Psoas muscle (tissue), 8 donors: ENCODE data around the gene CHKA. TPM values are rescaled to one million over a fixed set of nuclear protein-coding genes. Genes with fewer than 3 reads are reported as not detected.
A peak's percentile ranks its signal among the peaks of the same experiment; 100 is the strongest.

Experiments used
- ATAC-seq, 4 donors: fragments of 200-7000 bp; cut with Tn5 transposase; one replicate each; pipeline ENCODE4 v1.9.1; 2020; ENCODE audit warnings: moderate library complexity in 3 of 4, mild to moderate bottlenecking in 2 of 4
- DNase-seq, 2 donors: peaks; one replicate each; pipeline ENCODE4 v3.0.0-alpha.2; 2020
- H3K27ac ChIP-seq: fragments of 200-600 bp; one replicate; pipeline ENCODE4 v1.8.0; 2022
- H3K27me3 ChIP-seq, 3 donors: fragments of 200-600 bp in 1 of 3; one replicate each; pipeline versions ENCODE4 v1.6.1 to v1.8.0; 2013 to 2022; ENCODE audit warnings: low read length in 2 of 3, mild to moderate bottlenecking in 2 of 3, moderate library complexity in 1 of 3; ENCODE audit not compliant: insufficient read depth in 3 of 3
- H3K36me3 ChIP-seq, 2 donors: fragments of 200-600 bp in 1 of 2; one replicate each; pipeline versions ENCODE4 v1.6.1 to v1.8.0; 2013 to 2022; ENCODE audit warnings: low read depth in 1 of 2, mild to moderate bottlenecking in 1 of 2, moderate library complexity in 1 of 2; ENCODE audit not compliant: insufficient read depth in 1 of 2
- H3K4me1 ChIP-seq: fragments of 200-600 bp; one replicate; pipeline ENCODE4 v1.8.0; 2022
- H3K4me3 ChIP-seq: fragments of 200-600 bp; one replicate; pipeline ENCODE4 v1.8.0; 2022; ENCODE audit warnings: mild to moderate bottlenecking
- H3K9me3 ChIP-seq: fragments of 200-600 bp; one replicate; pipeline ENCODE4 v1.8.0; 2022
- CTCF ChIP-seq: fragments of 200-600 bp; IDR thresholded peaks from one replicate; pipeline ENCODE4 v1.8.0; 2022; ENCODE audit warnings: antibody characterized with exemption
- WGBS, 3 donors: extraction: QIAGEN DNeasy Blood & Tissue Kit; methylation state at CpG; one replicate each; pipeline versions ENCODE4 v1.1.6 to v1.1.7; 2013; 5-methylcytosine and 5-hydroxymethylcytosine counted together
- intact Hi-C, 2 donors: fragments of 100-400 bp; cut with DNase I; formaldehyde crosslinking; loops; one replicate each; pipeline versions ENCODE4 v1.11.0 to v1.14.2; 2022
- polyA plus RNA-seq, 3 donors: library from polyadenylated mRNA; stranded (reverse); fragments of 200-250 nt; gene quantifications; one replicate each; pipeline ENCODE4 v1.2.3, GENCODE V29; 2013
- total RNA-seq, 4 donors: library from RNA; stranded (reverse); fragmentation: NEBNext Ultra II Directional in 2 of 4; extraction: Animal tissue kit (Norgen Biotek cat#: 25700) in 2 of 4; gene quantifications; one replicate each; pipeline versions ENCODE4 v1.2.1 to v1.2.4, GENCODE V29; 2021 to 2023
- donor health status: healthy with polysubstance abuse.
- donor health status: DM: no; HTN: no; CAD: no; lungs with moderate emphysema.
- donor health status: Bipolar disorder and iron deficiency.
- donor health status: healthy.
- donor health status: DM: yes; HTN: yes; CAD: no.
- donor health status: DM: no; HTN: no; CAD: no.
- donor health status: DM: no; HTN: no; CAD: no.
- donor health status: DM: yes; HTN: yes; CAD: no.

Gene CHKA
- total and polyA plus RNA-seq, 7 donors, result 3.6 to 11.2 (median 6.2) TPM

GRCh38 chr11:68025047-68025446, 96.1 kb downstream of the CHKA start:
- 79 to 82% (median 79%) methylated on average over 5 of the region's 5 CpGs for WGBS, 3 donors
- Histone ChIP-seq H3K4me3 (no peak overlapping the region), H3K27ac (no peak overlapping the region), H3K36me3 (peaks cover 0 to 9% of the 10 kb centered on the region in 2 donors), H3K27me3 (no peaks in the 10 kb centered on the region), H3K4me1 (peaks cover 10% of the 10 kb centered on the region), H3K9me3 (no peaks in the 10 kb centered on the region)
- TF ChIP-seq CTCF, result no peak
- DNase-seq (no peak), ATAC-seq (no peak)
- intact Hi-C loops, result no loop called here

- Histone ChIP-seq H3K36me3 (peaks cover 0 to 9% of the 10 kb centered on the region in 2 donors), H3K27ac (no peak overlapping the region), H3K27me3 (no peaks in the 10 kb centered on the region), H3K9me3 (no peaks in the 10 kb centered on the region), H3K4me1 (peaks cover 7% of the 10 kb centered on the region), H3K4me3 (no peak overlapping the region)
- 84 to 90% (median 84%) methylated on average over 5 of the region's 5 CpGs for WGBS, 3 donors
- no peak for DNase-seq
- ATAC-seq, result no peak
- TF ChIP-seq CTCF, result no peak
- intact Hi-C loops, result no loop called here
These were observed 96.7 kb downstream of the CHKA start for GRCh38 chr11:68024508-68024907.

GRCh38 chr11:68022531-68022930, 98.7 kb downstream of the CHKA start:
- intact Hi-C loops, result no loop called here
- H3K4me1 ChIP-seq, result no peaks in the 10 kb centered on the region
- H3K9me3 ChIP-seq, result no peaks in the 10 kb centered on the region
- H3K27ac ChIP-seq, result no peak overlapping the region
- 86 to 90% (median 88%) methylated on average over 13 of the region's 13 CpGs for WGBS, 3 donors
- no peak for DNase-seq
- peaks cover 0 to 9% of the 10 kb centered on the region in 2 donors for H3K36me3 ChIP-seq
- no peaks in the 10 kb centered on the region for H3K27me3 ChIP-seq
- H3K4me3 ChIP-seq, result no peak overlapping the region
- no peak for TF ChIP-seq CTCF
- no peak for ATAC-seq

GRCh38 chr11:68021167-68021787, 99.9 kb downstream of the CHKA start:
- no peaks in the 10 kb centered on the region for H3K4me1 ChIP-seq
- H3K27ac ChIP-seq, result no peak overlapping the region
- H3K4me3 ChIP-seq, result no peak overlapping the region
- H3K9me3 ChIP-seq, result no peaks in the 10 kb centered on the region
- no peaks in the 10 kb centered on the region for H3K27me3 ChIP-seq
- intact Hi-C loops, result no loop called here
- 43 to 57% (median 56%) methylated on average over 25 to 27 of the region's 27 CpGs for WGBS, 3 donors
- no peak for DNase-seq
- ATAC-seq, result peak; percentile 53 to 63 (median 60)
- peaks cover 0 to 9% of the 10 kb centered on the region in 2 donors for H3K36me3 ChIP-seq
- peak; percentile 9 for TF ChIP-seq CTCF

- no peaks in the 10 kb centered on the region for H3K9me3 ChIP-seq
- H3K27ac ChIP-seq, result no peak overlapping the region
- DNase-seq (no peak), ATAC-seq (no peak)
- WGBS, 3 donors, result 43 to 60% (median 53%) methylated on average over 11 of the region's 11 CpGs
- intact Hi-C loops, result no loop called here
- H3K4me1 ChIP-seq, result no peaks in the 10 kb centered on the region
- no peak overlapping the region for H3K4me3 ChIP-seq
- H3K36me3 ChIP-seq, result peaks cover 0 to 9% of the 10 kb centered on the region in 2 donors
- H3K27me3 ChIP-seq, result no peaks in the 10 kb centered on the region
- no peak for TF ChIP-seq CTCF
These were observed 100.6 kb downstream of the CHKA start for GRCh38 chr11:68020575-68020974.
